Endothelial cell of umbilical vein (primary cell): ENCODE results near the gene DNAJC3.
"Not testable (repeated sequence)": the region's sequence is repeated elsewhere in the genome, so short reads cannot be mapped to it uniquely, and the experiment has no call there.

Experiments used
- CTCF ChIP-seq, 2 donors: IDR thresholded peaks; 1 replicate in 1 of 2; 2 replicates in 1 of 2; pipeline ENCODE4 v1.5.1; 2011; ENCODE audit warnings: low read length in 2 of 2, mild to moderate bottlenecking in 2 of 2, moderate library complexity in 2 of 2, control low read depth in 1 of 2, inconsistent platforms in 1 of 2, low read depth in 1 of 2; ENCODE audit not compliant: insufficient read depth in 1 of 2; ENCODE audit errors: extremely low read depth in 1 of 2
- POLR2A ChIP-seq: IDR thresholded peaks from 2 replicates; pipeline ENCODE4 v1.6.1; 2012; ENCODE audit warnings: low read depth, mild to moderate bottlenecking, control low read depth, low read length
- POLR2AphosphoS5 ChIP-seq: IDR thresholded peaks from 2 replicates; pipeline ENCODE4 v1.6.1; 2012; ENCODE audit warnings: low read depth, mild to moderate bottlenecking, control low read depth, low read length, moderate library complexity; ENCODE audit not compliant: insufficient read depth

DNA sequence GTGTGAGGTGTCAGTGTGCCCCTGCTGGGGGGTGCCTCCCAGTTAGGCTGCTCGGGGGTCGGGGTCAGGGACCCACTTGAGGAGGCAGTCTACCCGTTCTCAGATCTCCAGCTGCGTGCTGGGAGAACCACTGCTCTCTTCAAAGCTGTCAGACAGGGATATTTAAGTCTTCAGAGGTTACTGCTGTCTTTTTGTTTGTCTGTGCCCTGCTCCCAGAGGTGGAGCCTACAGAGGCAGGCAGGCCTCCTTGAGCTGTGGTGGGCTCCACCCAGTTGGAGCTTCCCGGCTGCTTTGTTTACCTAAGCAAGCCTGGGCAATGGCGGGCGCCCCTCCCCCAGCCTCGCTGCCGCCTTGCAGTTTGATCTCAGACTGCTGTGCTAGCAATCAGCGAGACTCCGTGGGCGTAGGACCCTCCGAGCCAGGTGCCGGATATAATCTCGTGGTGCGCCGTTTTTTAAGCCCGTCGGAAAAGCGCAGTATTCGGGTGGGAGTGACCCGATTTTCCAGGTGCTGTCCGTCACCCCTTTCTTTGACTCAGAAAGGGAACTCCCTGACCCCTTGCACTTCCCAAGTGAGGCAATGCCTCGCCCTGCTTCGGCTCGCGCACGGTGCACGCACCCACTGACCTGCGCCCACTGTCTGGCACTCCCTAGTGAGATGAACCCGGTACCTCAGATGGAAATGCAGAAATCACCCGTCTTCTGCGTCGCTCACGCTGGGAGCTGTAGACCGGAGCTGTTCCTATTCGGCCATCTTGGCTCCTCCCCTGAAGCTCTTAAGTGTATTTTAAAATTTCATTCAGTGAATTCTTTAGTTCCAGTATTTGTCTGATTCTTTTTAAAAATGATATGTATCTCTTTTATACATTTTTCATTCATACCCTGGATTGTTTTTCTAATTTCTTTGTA lies 63.4 kb downstream of the DNAJC3 start:
- TF ChIP-seq POLR2AphosphoS5; CTCF (IDR thresholded peaks at IDR 0.05; ENCODE audit: extremely low read depth in 1 of 2, insufficient read depth in 1 of 2, low read depth in 1 of 2, low read length in 2 of 2); POLR2A: not testable (repeated sequence)
